Endothelial cell of umbilical vein (primary cell): Measurements from ENCODE around the gene ZBTB7A.

Experiments
- EZH2 ChIP-seq: IDR thresholded peaks from 2 replicates; pipeline ENCODE4 v1.6.1; 2012; ENCODE audit warnings: borderline replicate concordance, low read depth, mild to moderate bottlenecking, moderate library complexity, low read length, inconsistent platforms; ENCODE audit not compliant: severe bottlenecking
- FOS ChIP-seq: IDR thresholded peaks from 2 replicates; pipeline ENCODE4 v1.6.1; 2011; ENCODE audit warnings: mild to moderate bottlenecking, low read length, moderate library complexity, borderline replicate concordance; ENCODE audit not compliant: insufficient read depth
- GATA2 ChIP-seq: IDR thresholded peaks from 2 replicates; pipeline ENCODE4 v1.7.0; 2011; ENCODE audit warnings: low read depth, mild to moderate bottlenecking, moderate library complexity, mixed read lengths, low read length; ENCODE audit not compliant: insufficient read length, insufficient read depth
- JUN ChIP-seq: IDR thresholded peaks from 2 replicates; pipeline ENCODE4 v1.6.1; 2011; ENCODE audit warnings: borderline replicate concordance, low read depth; ENCODE audit not compliant: insufficient read length, insufficient read depth
- MYC ChIP-seq: IDR thresholded peaks from one replicate; pipeline ENCODE4 v1.6.1; 2011; ENCODE audit warnings: mild to moderate bottlenecking, low read depth, low read length
- POLR2A ChIP-seq: IDR thresholded peaks from 2 replicates; pipeline ENCODE4 v1.6.1; 2012; ENCODE audit warnings: low read depth, mild to moderate bottlenecking, control low read depth, low read length
- POLR2AphosphoS5 ChIP-seq: IDR thresholded peaks from 2 replicates; pipeline ENCODE4 v1.6.1; 2012; ENCODE audit warnings: low read depth, mild to moderate bottlenecking, control low read depth, low read length, moderate library complexity; ENCODE audit not compliant: insufficient read depth
- TF ChIP-seq, protein P1 (sequence below), 2 donors: IDR thresholded peaks; 1 replicate in 1 of 2; 2 replicates in 1 of 2; pipeline ENCODE4 v1.5.1; 2011; ENCODE audit warnings: low read length in 2 of 2, mild to moderate bottlenecking in 2 of 2, moderate library complexity in 2 of 2, control low read depth in 1 of 2, inconsistent platforms in 1 of 2, low read depth in 1 of 2; ENCODE audit not compliant: insufficient read depth in 1 of 2; ENCODE audit errors: extremely low read depth in 1 of 2
- TF ChIP-seq, protein P2 (sequence below): IDR thresholded peaks from 2 replicates; pipeline ENCODE4 v1.6.1; 2011; ENCODE audit not compliant: insufficient read depth, insufficient read length

DNA sequence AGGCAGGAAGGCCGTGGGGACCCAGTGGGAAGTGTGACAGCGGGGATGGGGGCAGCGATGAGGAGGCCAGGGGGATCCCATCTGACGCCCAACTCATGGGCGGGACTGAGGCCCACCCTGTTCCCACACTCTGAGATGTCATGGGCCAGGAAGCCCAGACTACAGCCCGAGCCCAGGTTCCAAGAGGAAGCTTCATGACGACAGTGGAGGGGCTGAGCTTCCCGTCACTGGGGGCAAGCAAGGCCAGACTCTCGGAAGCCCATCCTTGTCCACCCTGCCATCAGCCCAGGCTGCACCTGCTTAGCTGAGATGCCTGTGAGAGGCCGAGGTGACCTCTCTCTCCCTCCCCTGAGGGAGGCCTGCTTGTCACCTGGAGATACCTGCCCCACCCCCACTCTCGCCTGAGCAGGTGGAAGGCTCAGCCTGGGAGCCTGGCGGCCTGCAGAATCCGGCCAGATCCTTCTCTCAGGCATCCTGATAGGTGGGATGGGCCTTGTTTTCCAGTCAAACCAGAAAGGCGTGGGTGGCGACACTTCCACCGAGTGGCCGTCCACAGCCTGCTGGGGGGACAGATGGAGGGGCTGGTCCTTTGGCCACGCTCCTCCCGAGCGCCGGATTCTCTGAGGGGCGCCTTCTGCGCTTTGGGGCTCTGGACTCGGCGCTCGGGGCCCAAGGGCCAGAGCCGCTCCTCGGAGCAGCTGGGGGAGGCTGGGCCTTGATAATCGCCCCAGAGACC lies 4.8 kb downstream of the ZBTB7A start:
- TF ChIP-seq POLR2A (no peak), JUN (no peak), POLR2AphosphoS5 (no peak), EZH2 (no peak), MYC (no peak), FOS (no peak), GATA2 (no peak)
- TF ChIP-seq, protein P1, sequence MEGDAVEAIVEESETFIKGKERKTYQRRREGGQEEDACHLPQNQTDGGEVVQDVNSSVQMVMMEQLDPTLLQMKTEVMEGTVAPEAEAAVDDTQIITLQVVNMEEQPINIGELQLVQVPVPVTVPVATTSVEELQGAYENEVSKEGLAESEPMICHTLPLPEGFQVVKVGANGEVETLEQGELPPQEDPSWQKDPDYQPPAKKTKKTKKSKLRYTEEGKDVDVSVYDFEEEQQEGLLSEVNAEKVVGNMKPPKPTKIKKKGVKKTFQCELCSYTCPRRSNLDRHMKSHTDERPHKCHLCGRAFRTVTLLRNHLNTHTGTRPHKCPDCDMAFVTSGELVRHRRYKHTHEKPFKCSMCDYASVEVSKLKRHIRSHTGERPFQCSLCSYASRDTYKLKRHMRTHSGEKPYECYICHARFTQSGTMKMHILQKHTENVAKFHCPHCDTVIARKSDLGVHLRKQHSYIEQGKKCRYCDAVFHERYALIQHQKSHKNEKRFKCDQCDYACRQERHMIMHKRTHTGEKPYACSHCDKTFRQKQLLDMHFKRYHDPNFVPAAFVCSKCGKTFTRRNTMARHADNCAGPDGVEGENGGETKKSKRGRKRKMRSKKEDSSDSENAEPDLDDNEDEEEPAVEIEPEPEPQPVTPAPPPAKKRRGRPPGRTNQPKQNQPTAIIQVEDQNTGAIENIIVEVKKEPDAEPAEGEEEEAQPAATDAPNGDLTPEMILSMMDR (IDR thresholded peaks at IDR 0.05; ENCODE audit: extremely low read depth in 1 of 2, insufficient read depth in 1 of 2, low read depth in 1 of 2, low read length in 2 of 2) = no peak
- TF ChIP-seq, protein P2, sequence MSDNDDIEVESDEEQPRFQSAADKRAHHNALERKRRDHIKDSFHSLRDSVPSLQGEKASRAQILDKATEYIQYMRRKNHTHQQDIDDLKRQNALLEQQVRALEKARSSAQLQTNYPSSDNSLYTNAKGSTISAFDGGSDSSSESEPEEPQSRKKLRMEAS = no peak
